Caco-2 (cell line): ENCODE results near the gene LTF. TPM values are rescaled to one million over a fixed set of nuclear protein-coding genes. Genes with fewer than 3 reads are reported as not detected.

Experiments used
- BruUV-seq: library from RNA; stranded (reverse); fragments of 400-500 nt; replicated peaks from 2 replicates; lab custom pipeline; 2021; lab: Mats Ljungman, UMichigan
- CTCF ChIA-PET: fragments of 300-600 bp; sonication (Branson Sonifier 250); formaldehyde crosslinking; loops from one replicate; lab custom pipeline; 2022; ENCODE audit warnings: antibody characterized with exemption; lab: Charles Lee
- POLR2A ChIA-PET: fragments of 300-600 bp; sonication (Branson Sonifier 250); formaldehyde crosslinking; loops from one replicate; lab custom pipeline; 2022; ENCODE audit warnings: antibody characterized with exemption; lab: Charles Lee
- DNase-seq, 2 experiments: peaks; one replicate each; pipeline versions ENCODE4 v3.0.0 to v3.0.0-alpha.2; 2020 to 2022
- H3K27me3 ChIP-seq: replicated peaks from 2 replicates; pipeline ENCODE4 v1.6.0; 2011; ENCODE audit warnings: low read length; ENCODE audit not compliant: control insufficient read depth, insufficient read depth
- H3K36me3 ChIP-seq: 2 replicates; pipeline ENCODE4 v1.5.1; 2011; ENCODE audit warnings: low read length; ENCODE audit not compliant: control insufficient read depth, insufficient read depth
- H3K4me1 ChIP-seq: fragments of 250-450 bp; sonication (Bioruptor Pico); 2 replicates; pipeline ENCODE4 v1.5.1; 2020; ENCODE audit warnings: mild to moderate bottlenecking
- H3K4me3 ChIP-seq: 2 replicates; pipeline ENCODE4 v1.5.1; 2011; ENCODE audit warnings: low read depth, mild to moderate bottlenecking, control low read depth, low read length
- H3K9me3 ChIP-seq: fragments of 250-450 bp; sonication (Bioruptor Pico); 2 replicates; pipeline ENCODE4 v1.5.1; 2020; ENCODE audit warnings: mild to moderate bottlenecking, moderate library complexity
- H3K27ac Mint-ChIP-seq: one replicate; pipeline ENCODE4 v1.8.0; 2022; ENCODE audit warnings: mixed read lengths; ENCODE audit not compliant: unreplicated experiment
- H3K27me3 Mint-ChIP-seq: one replicate; pipeline ENCODE4 v1.8.0; 2022; ENCODE audit warnings: mixed read lengths; ENCODE audit not compliant: insufficient read depth, unreplicated experiment
- H3K36me3 Mint-ChIP-seq: one replicate; pipeline ENCODE4 v1.8.0; 2022; ENCODE audit warnings: mild to moderate bottlenecking, mixed read lengths; ENCODE audit not compliant: insufficient read depth, unreplicated experiment
- H3K4me1 Mint-ChIP-seq: one replicate; pipeline ENCODE4 v1.8.0; 2022; ENCODE audit warnings: low read depth, mixed read lengths; ENCODE audit not compliant: unreplicated experiment
- H3K4me3 Mint-ChIP-seq: one replicate; pipeline ENCODE4 v1.8.0; 2022; ENCODE audit warnings: mild to moderate bottlenecking, moderate library complexity, mixed read lengths; ENCODE audit not compliant: unreplicated experiment
- H3K9me3 Mint-ChIP-seq: one replicate; pipeline ENCODE4 v1.8.0; 2022; ENCODE audit warnings: mixed read lengths; ENCODE audit not compliant: unreplicated experiment
- intact Hi-C: fragments of 100-400 bp; cut with micrococcal nuclease; formaldehyde crosslinking; loops from one replicate; pipeline ENCODE4 v1.10.0; 2022; ENCODE audit not compliant: unreplicated experiment
- total RNA-seq: library from RNA; stranded (reverse); gene quantifications from 2 replicates; pipeline ENCODE4 v1.2.3, GENCODE V29; 2022
- TF ChIP-seq, protein P1 (sequence below), 2 experiments: fragments of 200-600 bp in 1 of 2; IDR thresholded peaks; 1 replicate in 1 of 2; 2 replicates in 1 of 2; pipeline versions ENCODE4 v1.5.1 to v1.8.0; 2011 to 2022; ENCODE audit warnings: antibody characterized with exemption in 1 of 2, control low read depth in 1 of 2, inconsistent platforms in 1 of 2, low read depth in 1 of 2, low read length in 1 of 2, mild to moderate bottlenecking in 1 of 2, moderate library complexity in 1 of 2; ENCODE audit not compliant: insufficient read depth in 1 of 2, severe bottlenecking in 1 of 2, unreplicated experiment in 1 of 2

LTF gene
- total RNA-seq, 1 experiment from 2014 or later: not detected

DNA sequence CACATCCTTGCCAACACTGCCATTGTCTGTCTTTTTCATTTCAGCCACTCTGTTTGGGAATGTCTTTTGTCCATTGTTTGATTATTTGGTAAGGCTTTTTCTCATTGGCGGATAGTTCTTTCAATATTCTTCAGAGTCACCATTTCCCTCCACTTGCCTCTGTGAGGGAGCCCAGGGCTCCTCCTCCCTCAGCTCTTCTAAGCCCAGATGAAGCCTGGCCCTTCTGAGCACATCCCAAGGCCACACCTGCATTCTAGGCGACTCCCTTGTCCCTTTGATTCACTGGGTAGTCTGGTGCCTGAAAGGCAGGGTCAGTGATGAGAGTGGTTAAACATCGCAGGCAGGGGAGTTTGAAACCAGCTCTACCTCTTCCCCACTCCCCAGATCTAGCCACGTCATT is 12.4 kb upstream of the LTF start:
- Mint-ChIP-seq H3K4me1 (no peaks in the 10 kb centered on the region), H3K27me3 (peaks cover 2% of the 10 kb centered on the region), H3K4me3 (no peak overlapping the region), H3K9me3 (peaks cover 21% of the 10 kb centered on the region), H3K27ac (no peak overlapping the region), H3K36me3 (no peaks in the 10 kb centered on the region)
- DNase-seq: no peak
- Histone ChIP-seq H3K9me3 (0 out of 2 replicates have a peak, but pooled peaks cover 6% of the 10 kb centered on the region), H3K36me3 (no peaks in the 10 kb centered on the region), H3K4me1 (no peaks in the 10 kb centered on the region), H3K4me3 (no peak overlapping the region), H3K27me3 (no peaks in the 10 kb centered on the region)
- intact Hi-C loops: no loop called here
- BruUV-seq: no TSS peak
- ChIA-PET POLR2A (no interaction called here), CTCF (no interaction called here)
- TF ChIP-seq, protein P1, sequence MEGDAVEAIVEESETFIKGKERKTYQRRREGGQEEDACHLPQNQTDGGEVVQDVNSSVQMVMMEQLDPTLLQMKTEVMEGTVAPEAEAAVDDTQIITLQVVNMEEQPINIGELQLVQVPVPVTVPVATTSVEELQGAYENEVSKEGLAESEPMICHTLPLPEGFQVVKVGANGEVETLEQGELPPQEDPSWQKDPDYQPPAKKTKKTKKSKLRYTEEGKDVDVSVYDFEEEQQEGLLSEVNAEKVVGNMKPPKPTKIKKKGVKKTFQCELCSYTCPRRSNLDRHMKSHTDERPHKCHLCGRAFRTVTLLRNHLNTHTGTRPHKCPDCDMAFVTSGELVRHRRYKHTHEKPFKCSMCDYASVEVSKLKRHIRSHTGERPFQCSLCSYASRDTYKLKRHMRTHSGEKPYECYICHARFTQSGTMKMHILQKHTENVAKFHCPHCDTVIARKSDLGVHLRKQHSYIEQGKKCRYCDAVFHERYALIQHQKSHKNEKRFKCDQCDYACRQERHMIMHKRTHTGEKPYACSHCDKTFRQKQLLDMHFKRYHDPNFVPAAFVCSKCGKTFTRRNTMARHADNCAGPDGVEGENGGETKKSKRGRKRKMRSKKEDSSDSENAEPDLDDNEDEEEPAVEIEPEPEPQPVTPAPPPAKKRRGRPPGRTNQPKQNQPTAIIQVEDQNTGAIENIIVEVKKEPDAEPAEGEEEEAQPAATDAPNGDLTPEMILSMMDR (IDR thresholded peaks at IDR 0.05; ENCODE audit: insufficient read depth in 1 of 2, low read depth in 1 of 2, low read length in 1 of 2, severe bottlenecking in 1 of 2, unreplicated experiment in 1 of 2): no peak

DNA sequence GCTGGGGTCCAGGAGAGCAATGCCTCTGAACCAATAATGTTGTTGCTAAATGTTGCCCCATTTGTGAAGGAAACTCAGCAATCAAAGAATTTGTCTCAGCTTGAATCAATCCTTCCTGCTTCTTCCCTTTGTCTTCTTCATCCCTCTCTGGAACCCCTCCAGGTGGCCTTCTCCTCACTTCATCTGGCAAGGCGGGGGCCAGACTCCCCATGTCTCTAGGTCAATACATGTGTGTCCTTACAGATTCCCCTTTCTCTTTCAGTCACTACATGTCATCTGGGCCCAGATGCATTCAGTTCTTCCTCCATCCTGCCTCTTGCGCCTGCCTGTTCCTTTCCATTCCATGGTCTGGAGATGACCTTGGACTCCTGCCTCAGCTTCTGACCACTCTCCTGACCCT is 8.0 kb upstream of the LTF start:
- no peaks in the 10 kb centered on the region for H3K4me1 ChIP-seq
- H3K36me3 ChIP-seq: no peaks in the 10 kb centered on the region
- H3K4me3 ChIP-seq: no peak overlapping the region
- ChIA-PET CTCF (no interaction called here), POLR2A (no interaction called here)
- no peak overlapping the region for H3K4me3 Mint-ChIP-seq
- H3K27me3 Mint-ChIP-seq: peaks cover 2% of the 10 kb centered on the region
- peaks cover 21% of the 10 kb centered on the region for H3K9me3 Mint-ChIP-seq
- no TSS peak for BruUV-seq
- TF ChIP-seq, protein P1 (IDR thresholded peaks at IDR 0.05; ENCODE audit: insufficient read depth in 1 of 2, low read depth in 1 of 2, low read length in 1 of 2, severe bottlenecking in 1 of 2, unreplicated experiment in 1 of 2): no peak
- intact Hi-C loops: no loop called here
- no peaks in the 10 kb centered on the region for H3K36me3 Mint-ChIP-seq
- H3K9me3 ChIP-seq: 0 out of 2 replicates have a peak, but pooled peaks cover 6% of the 10 kb centered on the region
- DNase-seq: no peak
- H3K27ac Mint-ChIP-seq: no peak overlapping the region
- no peaks in the 10 kb centered on the region for H3K27me3 ChIP-seq
- H3K4me1 Mint-ChIP-seq: no peaks in the 10 kb centered on the region

DNA sequence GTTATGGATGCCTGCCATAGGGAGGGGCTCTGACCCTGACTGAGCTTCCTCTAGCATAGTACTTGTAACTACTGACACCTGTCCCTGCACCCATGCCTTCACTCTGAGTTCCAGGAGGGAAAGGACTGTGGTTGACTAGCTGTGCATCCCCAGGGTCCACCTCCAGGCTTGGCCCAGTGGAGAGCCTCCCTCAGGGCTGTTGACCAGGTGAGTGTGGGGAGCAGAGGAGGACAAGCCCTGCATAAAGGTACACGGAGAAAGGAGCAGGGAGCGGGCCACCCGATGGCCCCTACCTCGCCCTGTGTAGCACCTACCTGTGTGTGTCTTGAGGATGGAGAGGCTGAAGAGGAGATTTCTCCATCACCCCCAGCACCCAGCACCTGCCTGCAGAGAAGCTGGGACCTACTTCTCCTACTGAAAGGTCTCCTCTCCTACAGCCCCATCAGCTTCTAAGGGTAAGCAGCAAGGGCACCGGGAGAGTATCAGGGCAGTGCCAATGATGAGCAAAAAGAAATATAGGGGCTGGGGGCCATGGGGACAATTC is 6.7 kb upstream of the LTF start:
- CTCF ChIA-PET: interaction anchor here (1.4 to 1.5 kb wide), 2 partner anchors 9 to 87 kb away, joined by 3 to 7 read pairs; no protein-coding TSS in a partner anchor

More for the DNA sequence above, 6.7 kb upstream of the LTF start:
- no peaks in the 10 kb centered on the region for H3K36me3 Mint-ChIP-seq
- Histone ChIP-seq H3K27me3 (no peaks in the 10 kb centered on the region), H3K36me3 (no peaks in the 10 kb centered on the region), H3K9me3 (0 out of 2 replicates have a peak, but pooled peaks cover 6% of the 10 kb centered on the region), H3K4me3 (no peak overlapping the region), H3K4me1 (no peaks in the 10 kb centered on the region)
- POLR2A ChIA-PET: no interaction called here
- no peak overlapping the region for H3K4me3 Mint-ChIP-seq
- intact Hi-C loops: no loop called here
- H3K4me1 Mint-ChIP-seq: no peaks in the 10 kb centered on the region
- peak overlapping the region; percentile 67 for H3K27ac Mint-ChIP-seq
- peaks cover 21% of the 10 kb centered on the region for H3K9me3 Mint-ChIP-seq
- no TSS peak for BruUV-seq
- no peak for DNase-seq
- H3K27me3 Mint-ChIP-seq: peaks cover 2% of the 10 kb centered on the region
- TF ChIP-seq, protein P1 (IDR thresholded peaks at IDR 0.05; ENCODE audit: insufficient read depth in 1 of 2, low read depth in 1 of 2, low read length in 1 of 2, severe bottlenecking in 1 of 2, unreplicated experiment in 1 of 2): no peak
